ENCODE data around the gene APC2.
A peak's percentile ranks its signal among the peaks of the same experiment; 100 is the strongest.

- TF ChIP-seq CTCF (IDR thresholded peaks at IDR 0.05), result 0 out of 2 replicates have a peak, but pooled peaks have one; percentile 13
- no peak for TF ChIP-seq NR3C1 (CRISPR knock-in tag; conservative IDR thresholded peaks at IDR 0.05; ENCODE audit: low read depth)
- TF ChIP-seq AFF4 (CRISPR knock-in tag; IDR thresholded peaks at IDR 0.05; ENCODE audit: borderline replicate concordance), result no peak
- TF ChIP-seq RELA (CRISPR knock-in tag; IDR thresholded peaks at IDR 0.05; ENCODE audit: borderline replicate concordance), result no peak
- TF ChIP-seq, protein P1, sequence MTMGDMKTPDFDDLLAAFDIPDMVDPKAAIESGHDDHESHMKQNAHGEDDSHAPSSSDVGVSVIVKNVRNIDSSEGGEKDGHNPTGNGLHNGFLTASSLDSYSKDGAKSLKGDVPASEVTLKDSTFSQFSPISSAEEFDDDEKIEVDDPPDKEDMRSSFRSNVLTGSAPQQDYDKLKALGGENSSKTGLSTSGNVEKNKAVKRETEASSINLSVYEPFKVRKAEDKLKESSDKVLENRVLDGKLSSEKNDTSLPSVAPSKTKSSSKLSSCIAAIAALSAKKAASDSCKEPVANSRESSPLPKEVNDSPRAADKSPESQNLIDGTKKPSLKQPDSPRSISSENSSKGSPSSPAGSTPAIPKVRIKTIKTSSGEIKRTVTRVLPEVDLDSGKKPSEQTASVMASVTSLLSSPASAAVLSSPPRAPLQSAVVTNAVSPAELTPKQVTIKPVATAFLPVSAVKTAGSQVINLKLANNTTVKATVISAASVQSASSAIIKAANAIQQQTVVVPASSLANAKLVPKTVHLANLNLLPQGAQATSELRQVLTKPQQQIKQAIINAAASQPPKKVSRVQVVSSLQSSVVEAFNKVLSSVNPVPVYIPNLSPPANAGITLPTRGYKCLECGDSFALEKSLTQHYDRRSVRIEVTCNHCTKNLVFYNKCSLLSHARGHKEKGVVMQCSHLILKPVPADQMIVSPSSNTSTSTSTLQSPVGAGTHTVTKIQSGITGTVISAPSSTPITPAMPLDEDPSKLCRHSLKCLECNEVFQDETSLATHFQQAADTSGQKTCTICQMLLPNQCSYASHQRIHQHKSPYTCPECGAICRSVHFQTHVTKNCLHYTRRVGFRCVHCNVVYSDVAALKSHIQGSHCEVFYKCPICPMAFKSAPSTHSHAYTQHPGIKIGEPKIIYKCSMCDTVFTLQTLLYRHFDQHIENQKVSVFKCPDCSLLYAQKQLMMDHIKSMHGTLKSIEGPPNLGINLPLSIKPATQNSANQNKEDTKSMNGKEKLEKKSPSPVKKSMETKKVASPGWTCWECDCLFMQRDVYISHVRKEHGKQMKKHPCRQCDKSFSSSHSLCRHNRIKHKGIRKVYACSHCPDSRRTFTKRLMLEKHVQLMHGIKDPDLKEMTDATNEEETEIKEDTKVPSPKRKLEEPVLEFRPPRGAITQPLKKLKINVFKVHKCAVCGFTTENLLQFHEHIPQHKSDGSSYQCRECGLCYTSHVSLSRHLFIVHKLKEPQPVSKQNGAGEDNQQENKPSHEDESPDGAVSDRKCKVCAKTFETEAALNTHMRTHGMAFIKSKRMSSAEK (CRISPR knock-in tag; IDR thresholded peaks at IDR 0.05; ENCODE audit: borderline replicate concordance), result no peak
- TF ChIP-seq, protein P2, sequence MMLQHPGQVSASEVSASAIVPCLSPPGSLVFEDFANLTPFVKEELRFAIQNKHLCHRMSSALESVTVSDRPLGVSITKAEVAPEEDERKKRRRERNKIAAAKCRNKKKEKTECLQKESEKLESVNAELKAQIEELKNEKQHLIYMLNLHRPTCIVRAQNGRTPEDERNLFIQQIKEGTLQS (CRISPR knock-in tag; conservative IDR thresholded peaks at IDR 0.05), result no peak
- no peak for TF ChIP-seq ELF4 (CRISPR knock-in tag; IDR thresholded peaks at IDR 0.05; ENCODE audit: low read depth)
- TF ChIP-seq SP1 (CRISPR knock-in tag; conservative IDR thresholded peaks at IDR 0.05), result peak; percentile 100
- TF ChIP-seq ATF1 (CRISPR knock-in tag; IDR thresholded peaks at IDR 0.05), result no peak
- TF ChIP-seq, protein P3, sequence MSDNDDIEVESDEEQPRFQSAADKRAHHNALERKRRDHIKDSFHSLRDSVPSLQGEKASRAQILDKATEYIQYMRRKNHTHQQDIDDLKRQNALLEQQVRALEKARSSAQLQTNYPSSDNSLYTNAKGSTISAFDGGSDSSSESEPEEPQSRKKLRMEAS (CRISPR knock-in tag; IDR thresholded peaks at IDR 0.05), result peak; percentile 78; the same call in 1 of the 2 replicates
These were observed 43.0 kb upstream of the APC2 start for GRCh38 chr19:1406774-1407527.

All from WTC11 (cell line).